Right kidney (tissue), 9 donors: ENCODE results near the gene PNPLA6.
A peak's percentile ranks its signal among the peaks of the same experiment; 100 is the strongest.

Experiments
- DNase-seq: peaks from one replicate; pipeline ENCODE4 v3.0.0-alpha.2; 2016
- long read RNA-seq, 8 donors: transcript quantifications; one replicate each; lab custom pipeline, GENCODE V29; 2026

Gene PNPLA6
- long read RNA-seq, donor 1, partial matches to known transcripts, result 8 of 9 reads
- long read RNA-seq, donor 1, other reads (novel, unspliced or antisense), result 0 of 9 reads
- long read RNA-seq, donor 2, partial matches to known transcripts, result 0 of 1 reads
- long read RNA-seq, donor 2, other reads (novel, unspliced or antisense), result 0 of 1 reads
- long read RNA-seq, donor 3, partial matches to known transcripts, result 5 of 5 reads
- long read RNA-seq, donor 3, other reads (novel, unspliced or antisense), result 0 of 5 reads
- long read RNA-seq, donor 4, partial matches to known transcripts, result 0 of 2 reads
- long read RNA-seq, donor 4, other reads (novel, unspliced or antisense), result 0 of 2 reads
- long read RNA-seq, donor 5, partial matches to known transcripts, result 5 of 6 reads
- long read RNA-seq, donor 5, other reads (novel, unspliced or antisense), result 0 of 6 reads
- long read RNA-seq, donor 6, partial matches to known transcripts, result 0 of 4 reads
- long read RNA-seq, donor 6, other reads (novel, unspliced or antisense), result 0 of 4 reads
- long read RNA-seq, donor 7, result 0 reads
- long read RNA-seq, donor 8, partial matches to known transcripts, result 0 of 1 reads
- long read RNA-seq, donor 8, other reads (novel, unspliced or antisense), result 0 of 1 reads

DNA sequence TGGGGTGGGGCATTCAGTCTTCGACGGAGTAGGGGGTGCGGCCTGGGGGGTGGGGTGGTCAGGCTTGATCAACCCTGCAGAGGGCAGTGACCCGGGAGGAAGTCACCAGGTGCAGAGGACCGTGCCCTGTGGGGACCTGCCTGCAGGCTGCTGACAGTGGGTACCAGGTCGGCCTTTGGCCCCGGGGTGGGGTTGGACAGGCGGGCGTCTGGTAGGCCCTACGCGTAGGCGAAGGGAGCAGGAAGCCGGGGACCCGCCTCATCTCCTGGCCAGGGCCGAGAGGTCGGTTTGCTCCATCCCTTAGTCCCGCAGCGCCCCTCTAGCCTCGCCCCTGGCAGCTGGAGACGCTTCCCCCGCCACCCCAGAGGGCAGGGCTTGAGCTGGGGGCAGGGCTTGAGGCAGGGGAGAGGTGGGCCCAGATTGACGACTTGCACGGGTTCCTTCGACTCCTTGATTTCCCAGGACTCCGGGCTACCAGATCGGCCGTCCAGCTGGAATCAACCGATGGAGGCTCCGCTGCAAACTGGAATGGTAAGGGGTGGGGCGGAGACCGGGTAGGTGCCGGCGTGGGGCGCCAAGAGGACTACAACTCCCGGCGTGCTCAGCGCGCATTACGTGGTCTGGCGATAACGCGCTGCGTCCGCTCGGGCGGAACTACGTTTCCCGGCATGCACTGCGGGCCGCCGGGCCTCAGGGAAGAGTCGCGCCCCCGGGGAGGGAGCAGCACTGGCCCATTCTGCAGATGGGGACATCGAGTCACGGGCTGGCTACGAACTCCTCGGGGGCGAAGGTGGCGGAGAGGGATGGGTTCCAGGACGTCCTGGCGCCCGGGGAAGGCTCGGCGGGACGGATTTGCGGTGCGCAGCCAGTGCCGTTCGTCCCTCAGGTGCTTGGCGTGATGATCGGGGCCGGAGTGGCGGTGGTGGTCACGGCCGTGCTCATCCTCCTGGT is at the start of gene PNPLA6:
TSS of gene PNPLA6 (plus strand) at position 671 of the 951 bp plus-strand sequence. CDS start at position 743, 72 bp downstream.
- peak; percentile 95 for DNase-seq

DNA sequence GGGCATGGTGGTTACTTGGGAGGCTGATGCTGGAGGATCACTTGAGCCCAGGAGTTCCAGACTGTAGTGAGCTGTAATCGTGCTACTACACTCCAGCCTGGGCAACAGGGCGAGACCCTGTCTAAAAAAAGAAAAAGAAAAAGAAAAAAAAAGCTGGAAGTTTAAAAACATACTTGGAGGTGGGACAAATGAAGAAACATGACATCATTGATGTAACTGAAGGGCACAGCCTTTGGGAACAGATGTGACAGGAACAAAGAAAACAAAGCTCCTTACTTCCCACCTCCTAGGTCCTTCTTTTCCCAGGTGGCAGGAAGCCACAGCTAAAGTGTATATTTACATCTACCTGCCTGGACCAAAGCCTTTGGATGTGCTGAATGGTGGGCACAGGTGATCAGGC is 48.6 kb upstream of the PNPLA6 start:
- DNase-seq, result no peak

DNA sequence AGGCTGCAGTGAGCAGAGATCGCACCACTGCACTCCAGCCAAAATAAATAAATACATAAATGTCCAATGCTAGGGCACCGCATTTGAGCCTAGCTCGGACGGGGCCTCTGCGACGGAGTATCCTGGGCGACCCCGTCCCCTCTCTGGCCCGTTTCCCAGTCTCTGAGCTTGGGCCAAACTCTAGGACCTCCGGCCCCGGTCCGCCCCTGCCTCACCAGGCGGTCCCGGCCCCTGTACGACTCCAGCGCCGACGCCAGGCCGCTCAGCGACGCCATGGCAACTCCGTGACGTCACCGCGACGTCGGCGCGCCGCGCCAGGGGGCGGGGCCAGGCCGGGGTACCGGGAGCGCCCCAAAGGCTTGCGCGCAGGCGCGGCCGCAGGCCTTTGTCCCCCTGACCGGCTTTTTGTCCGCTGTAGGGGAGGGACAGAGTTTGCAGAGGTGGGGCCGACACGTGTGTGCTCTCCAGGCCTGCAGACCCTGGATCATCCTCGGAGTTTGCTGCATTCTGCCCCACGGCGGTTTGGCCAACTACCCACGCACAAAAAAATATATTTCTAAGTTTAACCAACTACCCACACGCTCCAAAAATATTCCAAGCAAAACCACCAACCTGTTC is 46.7 kb upstream of the PNPLA6 start, which contains the start of gene PEX11G:
TSS of gene PEX11G (minus strand) at position 300 of the 618 bp plus-strand sequence. CDS start at position 275, 25 bp downstream.
- peak; percentile 96 for DNase-seq

DNA sequence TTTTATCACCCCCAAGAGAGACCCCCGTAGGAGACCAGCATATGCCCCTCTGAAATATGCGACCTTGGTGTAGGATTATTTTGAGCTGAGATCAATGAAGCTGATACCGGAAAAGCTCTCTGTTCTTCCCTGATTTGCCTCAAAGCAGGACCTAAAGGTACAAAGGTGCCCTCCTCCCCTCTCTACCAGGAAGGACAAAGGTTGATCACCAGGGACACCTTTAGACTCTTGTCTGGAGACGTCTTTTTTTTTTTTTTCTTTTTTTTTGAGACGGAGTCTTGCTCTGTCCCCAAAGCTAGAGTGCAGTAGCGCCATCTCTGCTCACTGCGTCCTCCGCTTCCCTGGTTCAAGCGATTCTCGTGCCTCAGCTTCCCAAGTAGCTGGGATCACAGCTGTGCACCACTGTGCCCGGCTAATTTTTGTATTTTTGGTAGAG is 45.9 kb upstream of the PNPLA6 start:
- DNase-seq, result no peak

DNA sequence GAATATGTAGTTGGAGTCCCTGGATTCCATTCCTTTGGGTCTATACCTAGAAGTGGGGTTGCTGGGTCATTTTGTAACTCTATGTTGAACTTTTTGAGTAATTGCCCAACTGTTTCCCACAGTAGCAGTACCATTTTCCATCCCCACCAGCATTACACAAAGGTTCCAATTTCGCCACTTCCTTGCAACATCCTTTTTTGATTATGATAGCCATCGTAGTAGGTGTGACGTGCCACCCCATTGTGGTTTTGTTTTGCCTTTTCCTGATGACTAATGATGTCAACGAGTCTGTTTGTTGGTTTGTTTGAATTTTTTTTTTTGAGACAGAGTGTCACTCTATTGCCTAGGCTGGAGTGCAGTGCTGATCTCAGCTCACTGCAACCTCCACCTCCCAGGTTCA is 43.4 kb upstream of the PNPLA6 start:
- DNase-seq, result no peak

DNA sequence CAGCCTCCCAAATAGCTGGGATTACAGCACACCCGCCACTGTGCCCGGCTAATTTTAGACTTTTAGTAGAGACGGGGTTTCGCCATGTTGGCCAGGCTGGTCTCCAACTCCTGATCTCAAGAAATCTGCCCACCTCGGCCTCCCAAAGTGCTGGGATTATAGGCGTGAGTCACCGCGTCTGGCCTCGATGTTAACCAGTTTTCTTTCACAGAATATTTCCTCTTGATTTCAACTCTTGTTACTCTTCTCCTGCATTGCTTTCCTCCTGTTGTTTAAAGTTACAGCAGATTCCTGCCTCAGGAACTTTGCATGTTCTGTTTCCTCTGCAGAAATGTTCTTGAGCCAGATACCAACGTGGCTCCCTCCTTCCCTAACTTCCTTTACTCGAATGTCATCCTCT is 43.0 kb upstream of the PNPLA6 start:
- no peak for DNase-seq

DNA sequence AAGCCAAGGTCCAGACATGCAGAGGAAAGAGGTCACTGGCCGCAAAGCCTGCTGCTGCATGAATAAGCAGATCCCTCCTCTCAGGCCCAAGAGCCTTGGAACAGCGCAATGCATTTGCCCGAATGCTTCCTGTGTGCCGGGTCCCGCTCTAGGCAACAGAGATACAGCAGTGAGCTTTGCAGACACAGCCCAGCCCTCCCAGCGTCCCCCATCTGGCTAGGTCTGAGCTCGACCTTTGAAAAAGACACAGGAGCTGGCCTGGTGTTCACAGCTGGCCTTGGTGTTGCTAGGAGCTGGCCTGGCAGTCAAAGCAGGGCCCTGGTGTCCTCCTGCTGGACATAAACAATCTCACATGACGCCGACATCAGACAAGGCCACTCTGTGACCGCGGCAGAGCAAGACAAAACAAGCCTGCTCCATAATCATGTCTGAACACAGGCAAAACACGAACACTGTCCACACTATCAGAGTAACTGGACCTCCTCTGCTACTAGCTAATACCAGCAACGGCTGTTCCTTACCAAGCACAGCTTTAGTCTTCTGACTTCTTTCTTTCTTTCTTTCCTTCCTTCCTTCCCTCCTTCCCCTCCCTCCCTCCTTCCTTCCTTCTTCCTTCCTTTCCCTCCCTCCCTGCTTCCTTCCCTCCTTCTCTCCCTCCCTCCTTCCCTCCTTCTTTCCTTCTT is 41.0 kb upstream of the PNPLA6 start:
- DNase-seq, result peak; percentile 72

DNA sequence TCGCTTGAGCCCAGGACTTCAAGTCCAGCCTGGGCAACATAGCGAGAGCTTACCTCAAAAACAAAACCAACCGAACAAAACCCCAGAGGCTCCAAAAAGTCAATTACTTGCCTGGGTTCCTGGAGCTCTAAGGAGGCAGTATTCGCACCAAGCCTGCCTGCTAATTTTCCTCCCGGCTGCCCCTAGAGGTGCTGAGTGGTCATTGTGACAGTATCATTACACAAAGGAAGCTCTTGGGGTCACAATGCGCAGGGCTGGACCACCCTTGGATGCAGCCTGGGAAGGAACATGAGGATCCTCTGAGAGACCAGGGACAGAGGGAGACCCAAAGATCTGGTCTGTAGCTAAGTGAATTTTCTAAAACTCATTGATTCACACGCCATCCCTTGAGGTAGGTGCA is 38.2 kb upstream of the PNPLA6 start:
- DNase-seq, result no peak

DNA sequence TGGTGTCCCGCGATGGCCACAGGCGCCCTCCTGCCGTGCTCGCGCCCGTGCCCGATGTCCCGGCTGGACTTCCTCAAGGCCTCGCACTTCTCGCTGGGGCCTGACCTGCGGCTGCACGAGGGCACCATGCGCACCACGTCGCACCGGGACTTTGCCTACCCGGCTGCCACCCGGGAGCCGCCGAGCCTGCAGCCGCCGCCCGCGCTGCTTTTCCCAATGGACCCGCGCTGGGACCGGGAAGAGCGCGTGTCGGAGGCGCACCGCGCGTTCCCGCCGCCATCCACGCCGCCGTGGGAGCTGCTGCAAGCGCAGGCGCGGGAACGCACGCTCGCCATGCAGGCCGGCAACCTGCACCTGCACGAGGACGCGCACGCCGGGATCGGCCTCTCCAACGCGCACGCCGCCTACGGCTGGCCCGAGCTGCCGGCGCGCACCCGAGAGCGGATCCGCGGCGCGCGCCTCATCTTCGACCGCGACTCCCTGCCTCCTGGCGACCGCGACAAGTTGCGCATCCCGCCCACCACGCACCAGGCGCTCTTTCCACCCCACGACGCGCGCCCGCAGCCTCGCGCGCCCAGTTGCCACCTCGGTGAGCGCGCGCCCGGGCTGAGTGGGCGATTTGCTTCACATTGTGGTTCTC is 34.6 kb upstream of the PNPLA6 start:
- DNase-seq, result peak; percentile 84

DNA sequence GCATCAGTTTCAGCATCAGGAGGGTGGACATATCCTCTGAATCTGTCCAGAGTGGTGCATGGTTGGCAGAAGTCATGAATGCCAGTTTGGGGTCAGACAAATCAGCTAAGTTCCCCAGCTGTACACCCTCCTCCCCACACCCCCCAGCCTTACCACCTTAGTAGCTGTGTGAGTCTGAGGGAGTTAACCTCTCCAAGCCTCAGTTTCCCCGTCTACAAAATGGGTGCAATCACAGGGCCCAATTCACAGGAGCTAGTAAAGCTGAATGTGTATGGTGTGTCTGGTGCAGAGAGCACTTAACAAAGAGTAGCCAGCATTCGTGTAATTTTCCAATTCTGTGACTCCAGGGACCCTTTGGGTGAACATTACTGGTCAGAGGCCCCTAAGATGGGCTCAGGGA is 33.0 kb upstream of the PNPLA6 start:
- DNase-seq, result no peak

DNA sequence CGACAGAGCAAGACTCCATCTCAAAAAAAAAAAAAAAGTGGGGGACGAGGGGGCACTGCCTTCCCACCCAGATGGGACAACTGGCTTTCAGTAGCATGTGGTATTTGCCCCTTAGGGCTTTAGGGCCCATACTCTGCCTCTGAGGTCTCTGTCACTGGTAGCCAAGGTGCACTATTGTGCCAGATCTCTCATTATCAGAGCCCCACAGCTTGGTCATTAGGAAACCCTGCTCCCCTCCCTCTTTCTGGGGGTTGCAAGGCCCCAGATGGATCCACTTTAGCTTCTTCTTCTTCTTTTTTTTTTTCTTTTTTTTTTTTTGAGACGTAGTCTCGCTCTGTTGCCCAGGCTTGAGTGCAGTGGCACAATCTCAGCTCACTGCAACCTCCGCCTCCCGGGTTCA is 30.8 kb upstream of the PNPLA6 start:
- DNase-seq, result no peak

DNA sequence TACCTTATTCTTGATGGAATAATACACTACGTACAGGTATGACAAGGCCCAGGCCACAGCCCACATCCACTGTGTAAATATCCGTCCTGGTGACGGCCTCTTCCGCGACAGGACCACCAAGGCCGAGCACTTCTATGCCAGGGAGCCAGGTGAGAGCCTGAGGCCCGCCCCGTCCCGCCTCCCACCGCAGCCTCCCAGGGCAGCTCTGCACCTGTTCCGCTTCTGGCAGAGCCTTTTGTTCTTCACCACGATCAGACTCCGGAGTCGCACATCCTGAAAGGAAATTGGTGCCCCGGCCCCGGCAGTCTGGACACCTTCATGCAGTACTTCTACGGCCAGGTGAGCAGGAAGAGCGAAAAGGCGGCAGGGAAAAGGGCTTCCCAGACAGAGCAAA is 30.2 kb upstream of the PNPLA6 start:
- no peak for DNase-seq

DNA sequence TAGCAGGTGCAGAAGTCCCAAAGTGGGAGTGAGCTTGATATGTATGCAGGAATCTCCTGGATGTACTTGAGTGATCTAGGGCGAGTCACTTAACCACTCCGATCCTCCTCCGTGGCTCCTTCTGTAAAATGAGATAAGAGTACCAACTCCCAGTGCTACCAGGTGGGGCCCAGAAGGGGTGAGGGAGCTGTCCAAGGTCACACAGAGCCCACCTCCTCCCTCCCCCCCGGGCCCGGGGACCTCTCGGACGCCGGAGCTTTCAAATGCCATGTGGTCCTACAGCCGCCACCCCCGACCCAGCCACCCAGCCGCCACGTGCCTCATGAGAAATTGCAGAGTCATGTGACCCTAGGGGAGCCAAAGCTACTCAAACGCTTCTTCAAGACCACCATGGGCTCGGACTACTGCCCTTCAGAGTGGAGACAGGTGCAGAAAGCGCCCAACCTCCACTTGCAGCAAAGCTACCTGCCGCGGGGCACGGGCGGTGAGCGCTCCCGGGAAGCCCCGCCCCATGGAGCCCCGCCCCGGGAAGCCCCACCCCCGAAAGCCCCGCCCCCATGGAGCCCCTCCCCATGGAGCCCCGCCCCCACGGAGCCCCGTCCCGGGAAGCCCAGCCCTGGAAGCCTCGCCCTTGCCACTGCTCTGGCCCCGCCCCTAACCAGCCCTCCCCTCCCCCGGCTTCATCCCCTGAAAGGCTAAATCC is 29.7 kb upstream of the PNPLA6 start:
- peak; percentile 48 for DNase-seq

DNA sequence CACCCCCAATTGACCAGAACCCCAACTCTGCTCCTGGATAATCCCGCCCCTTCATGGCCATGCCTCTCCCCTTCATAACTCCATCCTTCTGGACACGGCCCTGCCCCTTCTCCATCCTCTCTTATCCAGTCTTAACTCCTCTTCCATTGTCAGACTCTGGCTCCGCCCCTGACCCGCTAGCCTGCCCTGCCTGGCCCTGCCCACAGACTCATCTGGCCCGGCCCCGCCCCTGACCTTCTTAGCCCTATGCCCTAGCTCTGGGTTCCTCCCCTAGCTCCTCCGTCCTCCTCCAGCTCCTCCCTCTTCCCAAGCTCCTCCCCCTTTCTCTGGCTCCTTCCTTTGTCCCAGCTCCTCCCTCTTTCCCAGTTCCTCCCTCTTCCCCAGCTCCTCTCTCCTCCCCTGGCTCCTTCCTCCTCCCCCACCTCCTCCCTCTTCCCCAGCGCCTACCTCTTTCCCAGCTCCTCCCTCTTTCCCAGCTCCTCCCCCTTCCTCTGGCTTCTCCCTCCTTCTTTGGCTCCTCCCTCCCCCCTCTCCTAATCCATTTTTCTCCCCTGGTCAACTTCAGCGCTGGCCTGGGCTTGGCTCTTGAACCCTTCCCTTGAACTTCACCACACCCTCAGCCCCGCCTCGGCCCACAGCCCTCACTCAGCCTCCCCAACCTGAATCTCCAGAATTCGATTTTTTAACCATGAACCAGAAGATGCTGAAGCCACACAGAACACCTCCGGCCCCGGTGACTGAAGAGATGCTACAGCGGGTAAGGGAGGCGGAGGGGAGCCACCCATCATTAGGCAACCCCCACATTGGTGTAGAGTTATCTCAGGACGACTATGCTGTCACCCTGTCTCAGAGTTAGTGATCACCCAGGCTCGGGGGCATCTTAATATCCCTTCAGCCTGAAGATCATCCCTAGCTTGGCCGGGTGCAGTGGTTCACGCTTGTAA is 28.9 kb upstream of the PNPLA6 start:
- DNase-seq, result peak; percentile 40

DNA sequence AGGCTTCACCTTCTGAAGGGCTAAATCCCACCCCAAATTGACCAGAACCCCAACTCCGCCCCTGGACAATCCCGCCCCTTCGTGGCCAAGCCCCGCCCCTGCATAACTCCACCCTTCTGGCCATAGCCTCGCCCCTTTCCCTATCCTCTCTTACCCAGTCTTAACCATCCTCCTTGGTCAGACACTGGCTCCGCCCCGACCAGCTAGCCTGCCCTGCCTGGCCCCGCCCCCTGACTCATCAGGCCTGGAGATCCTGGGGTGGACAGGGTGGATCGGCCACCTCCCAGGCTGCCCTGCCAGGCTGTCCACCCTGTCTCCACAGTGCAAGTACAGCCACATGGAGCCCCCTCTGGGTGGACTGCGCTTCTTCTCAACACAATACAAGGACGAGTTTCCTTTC is 27.6 kb upstream of the PNPLA6 start:
- DNase-seq, result no peak

DNA sequence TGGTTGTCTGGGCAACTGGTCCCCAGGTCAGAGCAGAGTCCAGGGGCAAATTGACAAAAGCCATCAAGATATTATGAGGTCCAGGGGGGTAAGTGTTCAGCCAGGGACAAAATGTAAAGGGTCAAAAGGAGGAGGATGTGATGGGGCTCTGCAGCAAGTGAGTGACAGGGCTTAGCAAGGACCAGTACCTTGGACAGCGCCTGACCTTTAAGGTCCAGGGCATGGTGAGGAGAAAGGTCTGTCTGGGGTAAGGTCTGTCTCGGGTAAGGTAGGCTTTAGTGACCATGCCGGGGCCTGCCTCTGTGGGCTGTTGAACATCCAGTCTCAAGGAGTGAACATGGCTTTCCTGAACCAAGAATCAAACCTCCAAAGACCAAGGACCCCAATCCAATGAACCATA is 25.9 kb upstream of the PNPLA6 start:
- no peak for DNase-seq

DNA sequence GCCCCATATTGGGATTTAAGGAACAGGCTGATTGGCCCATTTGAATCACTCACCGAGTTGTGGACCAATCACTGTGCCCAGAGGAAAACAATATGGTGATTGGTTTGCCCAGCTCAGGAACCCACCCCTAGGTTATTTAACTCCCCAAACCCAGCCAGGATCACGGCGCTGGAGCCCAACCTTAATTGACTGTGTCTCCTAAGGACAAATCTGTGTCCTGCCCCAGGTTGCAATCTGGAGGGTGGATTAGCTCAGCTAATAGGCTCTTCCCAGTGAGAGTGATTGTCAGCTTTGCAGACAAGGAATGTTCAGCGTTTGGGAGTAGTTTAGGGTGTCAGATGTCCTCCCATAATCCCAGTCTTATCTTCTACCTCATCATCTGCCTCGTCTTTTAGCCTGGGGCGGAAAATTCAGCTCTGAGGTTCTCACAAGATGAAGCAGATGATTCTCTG is 23.1 kb upstream of the PNPLA6 start:
- DNase-seq, result no peak

DNA sequence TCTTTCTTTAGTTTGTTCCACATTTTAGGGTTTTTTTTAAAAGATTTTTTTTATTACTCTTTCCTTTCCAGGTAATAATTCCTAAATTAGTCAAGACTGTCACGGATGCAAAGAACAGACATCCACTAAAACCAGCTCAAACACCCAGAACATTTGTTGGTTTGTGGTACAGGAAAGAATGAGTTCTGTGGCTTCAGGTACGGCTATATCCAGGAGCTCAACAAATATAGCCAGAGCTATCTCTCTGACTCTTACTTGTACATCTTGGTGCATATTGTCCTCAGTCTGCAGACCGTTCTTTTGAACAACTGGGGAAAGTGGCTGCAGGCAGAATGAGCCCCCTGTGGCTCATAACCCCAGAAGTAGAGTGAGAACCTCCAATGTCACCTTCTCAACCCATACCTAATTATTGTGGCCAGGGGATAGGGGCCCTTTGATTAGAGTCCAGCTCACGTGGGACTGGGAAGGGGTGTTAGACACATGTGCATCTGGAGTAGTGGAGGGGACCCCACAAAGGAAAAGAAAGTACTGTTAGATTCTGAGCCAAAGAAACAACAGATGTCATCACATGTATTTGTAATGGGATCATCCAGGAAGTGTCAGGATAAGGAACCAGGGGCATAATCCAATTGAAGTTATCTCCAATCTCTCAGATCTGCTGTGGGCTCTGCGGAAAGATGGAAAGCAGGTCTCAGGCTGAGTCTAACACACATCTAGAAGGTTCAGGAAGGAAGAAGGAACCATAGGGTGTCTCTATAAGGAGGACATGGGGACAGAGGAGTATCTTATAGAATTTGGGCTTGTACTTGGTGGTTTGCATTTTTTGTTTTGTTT is 21.5 kb upstream of the PNPLA6 start:
- no peak for DNase-seq
